HepG2 (cell line): Measurements from ENCODE around the gene CDC37L1. TPM values are rescaled to one million over a fixed set of nuclear protein-coding genes. Genes with fewer than 3 reads are reported as not detected.
A peak's percentile ranks its signal among the peaks of the same experiment; 100 is the strongest.

ENCODE experiments used
- ATAC-seq: fragments of 200-7000 bp; cut with Tn5 transposase; 3 replicates; pipeline ENCODE4 v1.9.1; 2020; ENCODE audit warnings: mild to moderate bottlenecking, moderate library complexity
- BruUV-seq: library from RNA; stranded (reverse); fragments of 400-500 nt; replicated peaks from 2 replicates; lab custom pipeline; 2021; lab: Mats Ljungman, UMichigan
- CTCF ChIA-PET: fragments of 300-600 bp; formaldehyde crosslinking; extraction: SDS; loops from one replicate; lab custom pipeline; 2021; ENCODE audit warnings: low total read pairs, inconsistent platforms, low intra/inter-chr PET ratio; lab: Yijun Ruan, JAX
- POLR2A ChIA-PET: fragments of 350-600 bp; sonication (Branson Sonifier 250); formaldehyde crosslinking; loops from one replicate; lab custom pipeline; 2020; ENCODE audit warnings: antibody characterized with exemption, inconsistent platforms; lab: Yijun Ruan, JAX
- DNase-seq: peaks from one replicate; pipeline ENCODE4 v3.0.0-alpha.2; 2015; ENCODE audit warnings: low spot score
- FAIRE-seq: peaks from 3 replicates; lab custom pipeline; 2011; peaks lifted over from hg19 to GRCh38; lab: Jason Lieb, UNC
- H2AFZ ChIP-seq: one replicate; pipeline ENCODE4 v1.6.1; 2011; ENCODE audit warnings: low read length, inconsistent platforms
- H3K27ac ChIP-seq: fragments of 300-600 bp; 3 replicates; pipeline ENCODE4 v1.8.0; 2011; ENCODE audit warnings: mixed run types, mild to moderate bottlenecking, mixed read lengths, low read length, inconsistent platforms; ENCODE audit not compliant: insufficient read depth; ENCODE audit errors: extremely low read length
- H3K27me3 ChIP-seq, 2 experiments: fragments of 200-600 bp in 1 of 2; 2 replicates in 1 of 2; 3 replicates in 1 of 2; pipeline versions ENCODE4 v1.6.0 to v1.8.0; 2011; ENCODE audit warnings: low read length in 2 of 2, mild to moderate bottlenecking in 2 of 2, moderate library complexity in 2 of 2, inconsistent platforms in 1 of 2; ENCODE audit not compliant: insufficient read depth in 2 of 2, control insufficient read depth in 1 of 2
- H3K36me3 ChIP-seq, 2 experiments: fragments of 200-600 bp in 1 of 2; replicated peaks in 1 of 2; 2 replicates in 1 of 2; 3 replicates in 1 of 2; pipeline versions ENCODE4 v1.5.1 to v1.8.0; 2011; ENCODE audit warnings: low read length in 2 of 2, inconsistent platforms in 1 of 2; ENCODE audit not compliant: insufficient read depth in 2 of 2, control insufficient read depth in 1 of 2
- H3K4me1 ChIP-seq: 2 replicates; pipeline ENCODE4 v1.5.1; 2012; ENCODE audit warnings: low read length, inconsistent platforms; ENCODE audit not compliant: insufficient read depth
- H3K4me2 ChIP-seq: 2 replicates; pipeline ENCODE4 v1.6.0; 2011; ENCODE audit warnings: low read depth, low read length, inconsistent platforms
- H3K4me3 ChIP-seq, 3 experiments: fragments of 200-600 bp in 1 of 3; sonication (generic), shearing (Covaris generic) in 1 of 3; replicated peaks in 1 of 3; 2 replicates each; pipeline ENCODE4 v1.5.1; 2011 to 2016; ENCODE audit warnings: low read length in 3 of 3, inconsistent platforms in 2 of 3, low read depth in 2 of 3, mild to moderate bottlenecking in 2 of 3, control low read depth in 1 of 3, mixed read lengths in 1 of 3; ENCODE audit not compliant: insufficient read depth in 1 of 3
- H3K79me2 ChIP-seq: one replicate; pipeline ENCODE4 v1.6.1; 2011; ENCODE audit warnings: low read length, inconsistent platforms; ENCODE audit not compliant: insufficient read depth
- H3K9ac ChIP-seq: 2 replicates; pipeline ENCODE4 v1.6.0; 2011; ENCODE audit warnings: mild to moderate bottlenecking, low read depth, low read length, inconsistent platforms; ENCODE audit not compliant: insufficient read depth
- H3K9me3 ChIP-seq: 2 replicates; pipeline ENCODE4 v1.5.1; 2012; ENCODE audit warnings: mild to moderate bottlenecking, low read length
- H4K20me1 ChIP-seq: 2 replicates; pipeline ENCODE4 v1.6.0; 2011; ENCODE audit warnings: inconsistent platforms, mild to moderate bottlenecking, low read length, moderate library complexity; ENCODE audit not compliant: insufficient read depth
- CBFB ChIP-seq: sonication (generic); formaldehyde crosslinking; IDR thresholded peaks from 2 replicates; pipeline ENCODE4 v1.4.0; 2020; ENCODE audit warnings: missing genetic modification reagents
- DMAP1 ChIP-seq: IDR thresholded peaks from 2 replicates; pipeline ENCODE4 v1.6.1; 2016
- FOSL2 ChIP-seq: sonication (generic); formaldehyde crosslinking; IDR thresholded peaks from 2 replicates; pipeline ENCODE4 v1.4.0; 2020; ENCODE audit warnings: missing genetic modification reagents
- HINFP ChIP-seq: sonication (generic); formaldehyde crosslinking; IDR thresholded peaks from 2 replicates; pipeline ENCODE4 v1.4.0; 2020; ENCODE audit warnings: low read depth, mild to moderate bottlenecking, missing genetic modification reagents
- HIVEP1 ChIP-seq: sonication (generic); formaldehyde crosslinking; IDR thresholded peaks from 2 replicates; pipeline ENCODE4 v1.4.0; 2020; ENCODE audit warnings: mild to moderate bottlenecking, missing genetic modification reagents
- HNF4G ChIP-seq, 2 experiments: sonication (generic) in 1 of 2; formaldehyde crosslinking in 1 of 2; IDR thresholded peaks; 2 replicates each; pipeline versions ENCODE4 v1.4.0 to v1.6.1; 2011 to 2020; ENCODE audit warnings: borderline replicate concordance in 2 of 2, low read depth in 2 of 2, mild to moderate bottlenecking in 2 of 2, low read length in 1 of 2, missing genetic modification reagents in 1 of 2, moderate library complexity in 1 of 2
- KAT8 ChIP-seq: IDR thresholded peaks from 2 replicates; pipeline ENCODE4 v1.6.1; 2016; ENCODE audit warnings: missing genetic modification reagents, missing compliant biosample characterization
- LBX2 ChIP-seq: sonication (generic); formaldehyde crosslinking; IDR thresholded peaks from 2 replicates; pipeline ENCODE4 v1.5.0; 2020; ENCODE audit warnings: missing genetic modification reagents, mild to moderate bottlenecking, borderline replicate concordance
- MXI1 ChIP-seq: IDR thresholded peaks from 3 replicates; pipeline ENCODE4 v1.6.1; 2012; ENCODE audit warnings: low read depth, low read length, inconsistent platforms, borderline replicate concordance
- NCOR1 ChIP-seq: fragments of 200-600 bp; sonication (generic); IDR thresholded peaks from 2 replicates; pipeline ENCODE4 v1.7.0; 2017; ENCODE audit warnings: antibody characterized with exemption, low read length, borderline replicate concordance
- NR1H2 ChIP-seq: sonication (generic); formaldehyde crosslinking; IDR thresholded peaks from 2 replicates; pipeline ENCODE4 v1.8.1; 2022; ENCODE audit warnings: low read depth, missing genetic modification reagents, borderline replicate concordance
- XBP1 ChIP-seq: sonication (generic); formaldehyde crosslinking; IDR thresholded peaks from 2 replicates; pipeline ENCODE4 v1.5.0; 2020; ENCODE audit warnings: missing genetic modification reagents
- ZNF180 ChIP-seq: sonication (generic); formaldehyde crosslinking; IDR thresholded peaks from 2 replicates; pipeline ENCODE4 v1.4.0; 2020; ENCODE audit warnings: low read depth, missing genetic modification reagents, borderline replicate concordance
- ZNF234 ChIP-seq: sonication (generic); formaldehyde crosslinking; conservative IDR thresholded peaks from 2 replicates; pipeline ENCODE4 v1.5.1; 2020; ENCODE audit warnings: mild to moderate bottlenecking, missing genetic modification reagents
- ZNF281 ChIP-seq: sonication (generic); formaldehyde crosslinking; IDR thresholded peaks from 2 replicates; pipeline ENCODE4 v1.4.0; 2020; ENCODE audit warnings: missing genetic modification reagents, borderline replicate concordance
- ZNF350 ChIP-seq: sonication (generic); formaldehyde crosslinking; IDR thresholded peaks from 2 replicates; pipeline ENCODE4 v1.4.0; 2020; ENCODE audit warnings: mild to moderate bottlenecking, low read depth, missing genetic modification reagents, borderline replicate concordance
- WGBS: methylation state at CpG from one replicate; pipeline ENCODE4 v1.1.6; 2017; ENCODE audit warnings: low lambda C conversion rate; 5-methylcytosine and 5-hydroxymethylcytosine counted together
- in situ Hi-C: cut with HindIII; loops from 2 replicates; pipeline ENCODE4 v1.10.0; 2017; ENCODE audit warnings: low pct_unique_long_range_greater_than_20kb; ENCODE audit not compliant: extremely low pct_ligation_motif_present
- intact Hi-C: fragments of 100-400 bp; cut with micrococcal nuclease; formaldehyde crosslinking; loops from one replicate; pipeline ENCODE4 v1.10.0; 2022; ENCODE audit not compliant: unreplicated experiment
- polyA plus RNA-seq, 8 experiments: library from polyadenylated mRNA; depleted of rRNA in 3 of 8; stranded (reverse) in 7 of 8; unstranded in 1 of 8; fragments of >200 nt; fragmentation: Illumina TruSeq in 4 of 8; extraction: Trizol in 4 of 8; gene quantifications; 2 replicates each; pipeline versions ENCODE4 v1.2.1 to v1.2.3, GENCODE V29; 2011 to 2016; ENCODE audit warnings: low read depth in 4 of 8, missing spikeins in 1 of 8, mixed read lengths in 1 of 8; ENCODE audit not compliant: insufficient read depth in 1 of 8
- total RNA-seq, 5 experiments: library from RNA; depleted of rRNA; stranded (reverse); fragments of >200 nt; fragmentation: Illumina TruSeq; extraction: Trizol; gene quantifications; 2 replicates each; pipeline ENCODE4 v1.2.3, GENCODE V29; 2016; ENCODE audit warnings: low read depth in 1 of 5

CDC37L1 gene
- total and polyA plus RNA-seq, 2 of the 13 experiments (the other 11 are each of a cell fraction or from before 2014, with no cell fraction given): 5.5 to 17.0 TPM

- Histone ChIP-seq H3K36me3 (peaks cover 0 to under 1% of the 10 kb centered on the region in 2 experiments; a peak in 1 of 5 replicates), H3K27me3 (no peaks in the 10 kb centered on the region), H3K4me1 (peaks cover 40% of the 10 kb centered on the region), H4K20me1 (peaks cover 28% of the 10 kb centered on the region), H3K79me2 (peaks cover 45% of the 10 kb centered on the region), H3K9ac (peak within 1 kb of the TSS; percentile 98), H3K4me2 (peak within 1 kb of the TSS; percentile 76), H2AFZ (no peak within 1 kb of the TSS), H3K4me3 (peak within 1 kb of the TSS; percentile 93 to 98 (median 96)), H3K9me3 (no peaks in the 10 kb centered on the region), H3K27ac (peak within 1 kb of the TSS; percentile 100)
- intact Hi-C loops (loop anchor here (1.0 to 5.0 kb wide), 3 partner anchors 34 to 78 kb away; partner anchors contain the start of gene CDC37L1), in situ Hi-C loops (no loop called here)
- no TSS peak for BruUV-seq
- ATAC-seq (peak; percentile 93), FAIRE-seq (no peak), DNase-seq (peak; percentile 83)
- 0% methylated on average over 1 of the region's 84 CpGs for whole genome bisulfite sequencing
- ChIA-PET POLR2A (interaction anchor here (0.8 to 3.8 kb wide), 20 partner anchors 10 to 1215 kb away, joined by 3 to 33 read pairs (median 7); partner anchors contain the start of genes CDC37L1, JAK2, PLPP6 and RCL1), CTCF (interaction anchor here (1.1 kb wide), 1 partner anchor 9 kb away, joined by 3 read pairs; no protein-coding TSS in a partner anchor)
- TF ChIP-seq MXI1 (peak; percentile 80; the same call in 2 of the 3 replicates), ZNF180 (CRISPR knock-in tag) (0 out of 2 replicates have a peak, but pooled peaks have one; percentile 74), ZNF234 (CRISPR knock-in tag) (peak; percentile 91), KAT8 (CRISPR knock-in tag) (peak; percentile 78; the same call in 1 of the 2 replicates), XBP1 (no peak; the same call in 1 of the 2 replicates), HNF4G (IDR thresholded peaks at IDR 0.05; ENCODE audit: borderline replicate concordance, low read depth, low read length) (peak; percentile 85; the same call in 1 of the 2 replicates), HNF4G (CRISPR knock-in tag; IDR thresholded peaks at IDR 0.05; ENCODE audit: borderline replicate concordance, low read depth) (no peak), LBX2 (CRISPR knock-in tag) (0 out of 2 replicates have a peak, but pooled peaks have one; percentile 16), ZNF350 (CRISPR knock-in tag) (0 out of 2 replicates have a peak, but pooled peaks have one; percentile 35), DMAP1 (CRISPR knock-in tag) (peak; percentile 81), ZNF281 (peak; percentile 96), HIVEP1 (peak; percentile 64; the same call in 1 of the 2 replicates), NR1H2 (peak; percentile 90), HINFP (CRISPR knock-in tag) (peak; percentile 90), FOSL2 (peak; percentile 33), NCOR1 (peak; percentile 74), CBFB (CRISPR knock-in tag) (peak; percentile 74; the same call in 1 of the 2 replicates)
Measured at GRCh38 chr9:4740638-4741364, 61.4 kb downstream of the CDC37L1 start, which contains the start of gene AK3. Gene AK3 (minus strand): TSS chr9:4741202. CDS start chr9:4741087, 115 bp downstream.
